OCI-LY3 (cell line): ENCODE measurements around the gene CRTC1.

Experiments
- H2AFZ ChIP-seq: fragments of 200-600, 300-600 bp; shearing (Covaris generic); 2 replicates; pipeline ENCODE4 v1.6.0; 2014; ENCODE audit warnings: antibody characterized with exemption, low read depth, low read length
- H3K27ac ChIP-seq: fragments of 200-600, 300-600 bp; sonication (generic); 2 replicates; pipeline ENCODE4 v1.5.1; 2014; ENCODE audit warnings: mild to moderate bottlenecking, low read length, moderate library complexity, mixed read lengths
- H3K27me3 ChIP-seq: fragments of 200-600, 300-600 bp; sonication (generic); 2 replicates; pipeline ENCODE4 v1.6.1; 2014; ENCODE audit warnings: low read depth, low read length, mixed read lengths
- H3K36me3 ChIP-seq: fragments of 200-600, 300-600 bp; sonication (generic); replicated peaks from 2 replicates; pipeline ENCODE3; 2014; ENCODE audit warnings: low read depth, low read length, mixed read lengths
- H3K4me1 ChIP-seq: fragments of 300-600, 200-600 bp; sonication (generic); 2 replicates; pipeline ENCODE4 v1.6.1; 2014; ENCODE audit warnings: low read length, mixed read lengths
- H3K4me2 ChIP-seq: fragments of 200-600, 300-600 bp; sonication (generic); 2 replicates; pipeline ENCODE4 v1.6.1; 2014; ENCODE audit warnings: low read length, mixed read lengths
- H3K4me3 ChIP-seq: fragments of 300-600, 200-600 bp; sonication (generic); 2 replicates; pipeline ENCODE4 v1.5.1; 2014; ENCODE audit warnings: antibody characterized with exemption, mild to moderate bottlenecking, low read length, moderate library complexity
- H3K79me2 ChIP-seq: fragments of 300-600, 200-600 bp; shearing (Covaris generic); 2 replicates; pipeline ENCODE4 v1.6.1; 2014; ENCODE audit warnings: mild to moderate bottlenecking, low read length, mixed read lengths
- H3K9ac ChIP-seq: fragments of 300-600, 200-600 bp; shearing (Covaris generic); 2 replicates; pipeline ENCODE4 v1.6.0; 2014; ENCODE audit warnings: mild to moderate bottlenecking, low read length, moderate library complexity
- H3K9me3 ChIP-seq: fragments of 200-600, 300-600 bp; shearing (Covaris generic); 2 replicates; pipeline ENCODE4 v1.6.1; 2014; ENCODE audit warnings: low read length, mixed read lengths; ENCODE audit not compliant: insufficient read depth
- H4K20me1 ChIP-seq: fragments of 200-600, 300-600 bp; sonication (generic); 2 replicates; pipeline ENCODE4 v1.6.1; 2016; ENCODE audit warnings: low read length, mixed read lengths; ENCODE audit not compliant: insufficient read depth
- EZH2phosphoT487 ChIP-seq: fragments of 200-600 bp; shearing (Covaris generic); IDR thresholded peaks from 2 replicates; pipeline ENCODE4 v1.6.1; 2018; ENCODE audit warnings: antibody characterized with exemption, mixed run types, low read depth
- TF ChIP-seq, protein P1 (sequence below): fragments of 200-600, 300-600 bp; sonication (generic); IDR thresholded peaks from 2 replicates; pipeline ENCODE4 v1.5.1; 2014; ENCODE audit warnings: antibody characterized with exemption, low read length, low read depth

Gene CRTC1

DNA sequence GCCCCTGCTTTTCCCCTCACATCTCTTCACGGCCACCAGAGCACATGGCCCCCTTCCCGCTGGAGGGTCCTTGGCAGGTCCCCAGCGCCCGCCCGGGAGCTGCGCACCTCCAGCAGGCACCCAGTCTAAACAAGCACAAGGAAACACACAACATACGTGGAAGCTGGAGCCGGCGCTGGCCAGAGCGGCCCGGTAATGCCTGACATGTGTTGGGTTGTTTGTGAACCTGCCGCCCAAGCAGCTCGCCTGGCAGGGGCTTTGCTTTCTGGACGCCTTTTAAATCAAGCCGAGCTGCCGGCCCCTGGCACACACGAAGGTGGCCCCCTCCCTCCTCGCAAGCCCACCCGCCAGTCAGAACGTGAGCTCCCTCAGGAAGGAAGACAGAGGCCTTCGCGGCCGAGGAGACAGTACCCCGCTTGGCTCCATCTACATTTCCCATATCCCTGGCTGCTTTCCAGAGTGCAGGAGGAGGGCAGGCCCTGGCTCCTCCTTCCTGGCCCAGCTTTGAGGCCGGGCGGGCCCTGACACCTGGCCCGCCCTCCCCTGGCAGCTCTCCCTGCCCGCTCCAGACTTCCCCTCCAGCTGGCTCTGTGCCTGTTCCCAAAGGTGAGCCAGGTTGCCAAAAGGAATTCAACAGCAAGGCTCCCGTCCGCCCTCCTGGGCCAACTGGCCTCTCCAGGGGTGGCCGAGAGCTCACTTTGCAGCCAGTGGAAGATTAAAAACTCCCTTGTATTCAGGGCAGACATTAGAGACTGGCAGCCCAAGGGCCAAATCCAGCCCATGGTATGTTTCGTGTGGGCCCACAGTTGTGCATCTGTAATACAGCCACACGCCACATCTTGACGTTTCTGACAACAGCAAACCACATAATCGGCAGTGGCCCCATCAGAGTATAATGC lies 78.9 kb downstream of the CRTC1 start:
- Histone ChIP-seq H3K4me2 (no peak overlapping the region), H3K36me3 (no peaks in the 10 kb centered on the region), H3K9ac (no peak overlapping the region), H3K4me1 (peaks cover 41% of the 10 kb centered on the region), H2AFZ (no peak overlapping the region), H3K27ac (no peak overlapping the region), H3K27me3 (no peaks in the 10 kb centered on the region), H3K9me3 (no peaks in the 10 kb centered on the region), H4K20me1 (no peaks in the 10 kb centered on the region), H3K4me3 (no peak overlapping the region), H3K79me2 (no peaks in the 10 kb centered on the region)
- no peak for TF ChIP-seq EZH2phosphoT487
- TF ChIP-seq, protein P1, sequence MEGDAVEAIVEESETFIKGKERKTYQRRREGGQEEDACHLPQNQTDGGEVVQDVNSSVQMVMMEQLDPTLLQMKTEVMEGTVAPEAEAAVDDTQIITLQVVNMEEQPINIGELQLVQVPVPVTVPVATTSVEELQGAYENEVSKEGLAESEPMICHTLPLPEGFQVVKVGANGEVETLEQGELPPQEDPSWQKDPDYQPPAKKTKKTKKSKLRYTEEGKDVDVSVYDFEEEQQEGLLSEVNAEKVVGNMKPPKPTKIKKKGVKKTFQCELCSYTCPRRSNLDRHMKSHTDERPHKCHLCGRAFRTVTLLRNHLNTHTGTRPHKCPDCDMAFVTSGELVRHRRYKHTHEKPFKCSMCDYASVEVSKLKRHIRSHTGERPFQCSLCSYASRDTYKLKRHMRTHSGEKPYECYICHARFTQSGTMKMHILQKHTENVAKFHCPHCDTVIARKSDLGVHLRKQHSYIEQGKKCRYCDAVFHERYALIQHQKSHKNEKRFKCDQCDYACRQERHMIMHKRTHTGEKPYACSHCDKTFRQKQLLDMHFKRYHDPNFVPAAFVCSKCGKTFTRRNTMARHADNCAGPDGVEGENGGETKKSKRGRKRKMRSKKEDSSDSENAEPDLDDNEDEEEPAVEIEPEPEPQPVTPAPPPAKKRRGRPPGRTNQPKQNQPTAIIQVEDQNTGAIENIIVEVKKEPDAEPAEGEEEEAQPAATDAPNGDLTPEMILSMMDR = no peak

GRCh38 chr19:18763674-18764590 lies 80.5 kb downstream of the CRTC1 start:
- Histone ChIP-seq H4K20me1 (no peaks in the 10 kb centered on the region), H3K4me1 (peaks cover 48% of the 10 kb centered on the region), H2AFZ (no peak overlapping the region), H3K9ac (peak overlapping the region; percentile 37; the same call in 1 of the 2 replicates), H3K36me3 (no peaks in the 10 kb centered on the region), H3K4me2 (peak overlapping the region; percentile 76), H3K4me3 (peak overlapping the region; percentile 46), H3K27me3 (no peaks in the 10 kb centered on the region), H3K27ac (peak overlapping the region; percentile 46; the same call in 1 of the 2 replicates), H3K9me3 (no peaks in the 10 kb centered on the region), H3K79me2 (no peaks in the 10 kb centered on the region)
- TF ChIP-seq, protein P1 = no peak
- no peak for TF ChIP-seq EZH2phosphoT487

- Histone ChIP-seq H3K36me3 (no peaks in the 10 kb centered on the region), H3K9ac (peak overlapping the region; percentile 37; the same call in 1 of the 2 replicates), H3K4me1 (peaks cover 48% of the 10 kb centered on the region), H3K4me3 (peak overlapping the region; percentile 46), H2AFZ (no peak overlapping the region), H4K20me1 (no peaks in the 10 kb centered on the region), H3K9me3 (no peaks in the 10 kb centered on the region), H3K27me3 (no peaks in the 10 kb centered on the region), H3K4me2 (peak overlapping the region; percentile 76), H3K27ac (peak overlapping the region; percentile 46), H3K79me2 (no peaks in the 10 kb centered on the region)
- TF ChIP-seq EZH2phosphoT487 = no peak
- TF ChIP-seq, protein P1 = no peak
These were observed 81.1 kb downstream of the CRTC1 start for GRCh38 chr19:18764591-18765051.
